Thyroid gland (tissue), 4 donors: ENCODE data around the gene MAPK7.

Experiments used
- POLR2A ChIP-seq, 2 donors: fragments of 450-650 bp; IDR thresholded peaks; one replicate each; pipeline ENCODE4 v1.6.1; 2017; ENCODE audit warnings: antibody characterized with exemption in 2 of 2, mild to moderate bottlenecking in 2 of 2, moderate library complexity in 1 of 2
- TF ChIP-seq, protein P1 (sequence below), 6 experiments: fragments of 200-600 bp in 3 of 6; fragments of 450-650 bp in 3 of 6; sonication (generic) in 3 of 6; IDR thresholded peaks; one replicate each; pipeline ENCODE4 v1.5.1; 2016 to 2019; ENCODE audit warnings: antibody characterized with exemption in 6 of 6, mild to moderate bottlenecking in 2 of 6, inconsistent platforms in 1 of 6, moderate library complexity in 1 of 6

DNA sequence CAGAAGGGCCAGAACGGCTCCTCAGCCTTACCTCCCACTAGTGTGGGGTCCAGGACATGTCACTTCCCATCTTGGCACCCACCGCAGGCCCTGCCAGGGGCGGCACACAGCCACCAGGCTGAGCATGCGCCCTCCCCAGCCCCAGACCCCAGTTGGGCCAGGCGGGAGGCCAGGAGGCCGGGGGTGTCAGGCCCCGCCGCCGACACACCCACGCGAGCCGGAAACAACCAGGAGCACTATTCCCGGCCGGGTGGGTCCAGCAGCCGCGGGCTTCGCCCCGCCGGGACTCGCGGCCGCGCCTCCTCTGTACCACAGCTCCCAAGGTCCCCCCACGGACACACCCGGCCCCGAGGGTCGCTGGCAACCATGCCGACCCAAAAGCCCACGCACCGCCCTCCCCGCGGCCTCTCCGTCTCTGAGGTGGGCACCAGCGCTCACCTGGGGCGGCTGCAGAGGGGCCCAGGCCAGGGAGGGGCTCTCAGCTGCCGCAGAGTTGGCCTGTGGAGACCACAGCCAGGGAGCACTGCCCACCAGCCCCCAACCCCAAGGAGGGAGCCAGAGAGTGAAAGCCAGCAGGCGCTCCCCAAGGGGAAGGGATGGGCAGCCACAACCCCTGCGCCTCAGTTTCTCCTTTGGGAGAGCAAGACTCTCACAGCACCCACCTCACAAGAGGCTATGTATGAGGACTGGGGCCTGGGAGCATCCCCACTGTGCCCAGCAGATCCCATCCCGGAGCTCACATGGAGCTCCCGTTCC is 33.8 kb upstream of the MAPK7 start:
- TF ChIP-seq, protein P1, sequence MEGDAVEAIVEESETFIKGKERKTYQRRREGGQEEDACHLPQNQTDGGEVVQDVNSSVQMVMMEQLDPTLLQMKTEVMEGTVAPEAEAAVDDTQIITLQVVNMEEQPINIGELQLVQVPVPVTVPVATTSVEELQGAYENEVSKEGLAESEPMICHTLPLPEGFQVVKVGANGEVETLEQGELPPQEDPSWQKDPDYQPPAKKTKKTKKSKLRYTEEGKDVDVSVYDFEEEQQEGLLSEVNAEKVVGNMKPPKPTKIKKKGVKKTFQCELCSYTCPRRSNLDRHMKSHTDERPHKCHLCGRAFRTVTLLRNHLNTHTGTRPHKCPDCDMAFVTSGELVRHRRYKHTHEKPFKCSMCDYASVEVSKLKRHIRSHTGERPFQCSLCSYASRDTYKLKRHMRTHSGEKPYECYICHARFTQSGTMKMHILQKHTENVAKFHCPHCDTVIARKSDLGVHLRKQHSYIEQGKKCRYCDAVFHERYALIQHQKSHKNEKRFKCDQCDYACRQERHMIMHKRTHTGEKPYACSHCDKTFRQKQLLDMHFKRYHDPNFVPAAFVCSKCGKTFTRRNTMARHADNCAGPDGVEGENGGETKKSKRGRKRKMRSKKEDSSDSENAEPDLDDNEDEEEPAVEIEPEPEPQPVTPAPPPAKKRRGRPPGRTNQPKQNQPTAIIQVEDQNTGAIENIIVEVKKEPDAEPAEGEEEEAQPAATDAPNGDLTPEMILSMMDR (IDR thresholded peaks at IDR 0.05), result no peak
- TF ChIP-seq POLR2A (IDR thresholded peaks at IDR 0.05), result no peak
